Measurements from ENCODE around the gene HPCA.

The HPCA gene

DNA sequence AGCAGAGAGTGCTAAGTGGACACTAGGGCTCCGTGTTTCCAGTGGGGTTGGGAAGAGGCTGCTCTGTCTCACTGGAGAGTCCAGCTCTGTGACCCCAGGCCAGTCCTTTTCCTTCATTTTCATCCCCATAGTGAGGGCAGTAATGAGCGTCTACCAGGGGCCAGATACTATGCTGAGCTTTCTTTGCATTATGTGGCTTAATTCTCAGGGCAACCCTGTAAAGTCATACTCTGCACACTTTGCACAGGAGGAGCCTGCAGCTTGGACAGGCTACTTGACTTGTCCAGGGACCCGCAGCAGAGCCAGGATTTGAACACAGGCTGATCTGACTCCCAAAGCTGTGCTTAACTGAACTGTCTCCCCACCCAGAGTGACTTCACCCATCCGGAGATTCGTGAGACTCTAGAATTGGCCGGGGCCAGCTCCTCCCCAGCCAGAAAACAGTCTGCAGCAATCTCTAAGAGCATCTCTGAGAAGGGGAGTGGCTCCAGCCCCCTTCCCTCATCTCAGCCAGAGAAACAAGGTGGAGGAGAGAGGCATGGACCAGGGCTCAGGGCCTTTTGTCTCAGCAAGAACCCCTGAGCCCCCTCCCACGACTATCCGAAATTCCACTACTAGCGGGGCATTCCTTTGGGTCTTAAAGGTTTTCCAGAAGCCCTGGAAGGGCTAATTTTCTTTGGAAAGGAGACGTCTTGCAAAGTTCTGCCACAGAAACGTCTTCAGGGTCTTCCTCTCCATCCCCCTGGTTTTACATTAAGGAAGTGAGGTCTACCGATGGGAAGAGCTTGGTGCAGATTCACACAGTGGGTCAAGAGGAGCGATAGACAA lies 14.7 kb upstream of the HPCA start:
- DNase-seq, result peak; percentile 20

DNA sequence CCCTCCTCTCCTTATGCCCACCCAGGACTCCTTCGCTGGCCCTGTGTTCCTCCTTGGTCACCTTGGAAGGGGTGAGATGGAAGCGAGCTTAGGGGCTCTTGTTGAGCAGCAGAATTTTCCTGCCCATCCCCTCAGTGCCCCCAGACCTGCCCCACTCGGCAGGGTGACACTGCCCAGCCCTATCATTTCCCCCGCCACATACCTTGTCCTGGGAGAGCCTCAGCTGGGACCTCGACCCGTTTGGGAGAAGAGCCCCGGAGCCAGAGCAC lies 14.2 kb upstream of the HPCA start:
- DNase-seq, result no peak

DNA sequence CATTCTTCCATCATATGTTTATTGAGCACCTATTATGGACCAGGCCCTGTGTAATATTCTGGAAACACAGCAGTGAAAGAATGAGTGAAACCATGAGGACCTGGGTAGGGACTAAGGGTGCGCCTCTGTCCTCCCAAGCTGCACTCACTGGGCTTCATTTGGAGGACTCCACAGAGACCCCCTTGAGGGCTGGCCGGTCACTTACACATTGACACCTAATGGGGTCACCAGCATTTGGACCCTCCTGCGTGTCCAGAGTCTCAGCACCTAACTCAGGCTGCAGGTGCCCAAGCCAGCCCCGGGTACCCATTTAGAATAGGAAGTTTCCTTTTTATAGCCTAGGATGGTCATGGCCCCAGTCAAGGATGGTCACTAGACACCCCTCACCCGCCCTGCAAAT lies 12.8 kb upstream of the HPCA start:
- no peak for DNase-seq

DNA sequence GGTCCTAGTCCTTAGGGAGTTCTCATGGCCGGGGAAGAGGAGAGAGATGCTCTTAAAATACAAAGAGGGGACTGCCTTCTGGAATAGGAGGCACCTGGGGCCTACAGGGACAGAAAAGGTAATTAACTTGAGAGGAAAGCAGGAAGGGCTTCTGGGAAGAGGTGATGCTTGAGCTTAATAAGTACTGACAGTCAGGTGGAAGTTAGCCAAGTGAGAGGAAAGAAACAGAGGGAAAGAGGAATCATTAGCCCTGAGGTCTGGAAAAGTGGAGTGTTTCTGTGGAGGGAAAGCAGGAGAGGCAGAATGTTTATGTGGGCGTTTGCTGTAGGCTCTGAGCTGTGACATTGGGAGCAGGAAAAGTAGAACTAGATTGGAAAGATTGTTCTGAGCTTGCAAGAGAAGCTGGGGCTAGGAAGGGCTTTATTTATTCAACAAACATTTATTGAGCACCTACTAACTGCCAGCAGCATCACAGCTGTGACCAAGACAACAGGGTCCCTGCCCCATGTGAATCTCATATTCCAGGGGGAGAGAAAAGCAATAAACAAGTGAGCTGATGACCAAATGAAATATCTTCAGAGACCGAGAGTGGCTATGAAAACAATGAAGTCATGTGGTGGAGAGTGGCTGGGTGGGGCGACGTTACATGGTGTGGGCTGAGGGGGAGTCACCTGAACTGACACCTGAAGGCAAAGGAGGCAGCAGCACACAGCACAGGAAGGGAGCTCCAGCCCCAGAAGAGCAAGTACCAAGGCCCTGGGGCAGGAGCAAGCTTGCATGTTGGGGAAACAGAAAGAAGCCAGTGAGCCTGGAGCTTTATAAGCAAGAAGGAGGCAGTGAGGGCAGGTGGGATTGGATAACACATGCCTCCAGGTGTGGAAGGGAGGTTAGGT lies 11.2 kb upstream of the HPCA start:
- DNase-seq, result no peak

DNA sequence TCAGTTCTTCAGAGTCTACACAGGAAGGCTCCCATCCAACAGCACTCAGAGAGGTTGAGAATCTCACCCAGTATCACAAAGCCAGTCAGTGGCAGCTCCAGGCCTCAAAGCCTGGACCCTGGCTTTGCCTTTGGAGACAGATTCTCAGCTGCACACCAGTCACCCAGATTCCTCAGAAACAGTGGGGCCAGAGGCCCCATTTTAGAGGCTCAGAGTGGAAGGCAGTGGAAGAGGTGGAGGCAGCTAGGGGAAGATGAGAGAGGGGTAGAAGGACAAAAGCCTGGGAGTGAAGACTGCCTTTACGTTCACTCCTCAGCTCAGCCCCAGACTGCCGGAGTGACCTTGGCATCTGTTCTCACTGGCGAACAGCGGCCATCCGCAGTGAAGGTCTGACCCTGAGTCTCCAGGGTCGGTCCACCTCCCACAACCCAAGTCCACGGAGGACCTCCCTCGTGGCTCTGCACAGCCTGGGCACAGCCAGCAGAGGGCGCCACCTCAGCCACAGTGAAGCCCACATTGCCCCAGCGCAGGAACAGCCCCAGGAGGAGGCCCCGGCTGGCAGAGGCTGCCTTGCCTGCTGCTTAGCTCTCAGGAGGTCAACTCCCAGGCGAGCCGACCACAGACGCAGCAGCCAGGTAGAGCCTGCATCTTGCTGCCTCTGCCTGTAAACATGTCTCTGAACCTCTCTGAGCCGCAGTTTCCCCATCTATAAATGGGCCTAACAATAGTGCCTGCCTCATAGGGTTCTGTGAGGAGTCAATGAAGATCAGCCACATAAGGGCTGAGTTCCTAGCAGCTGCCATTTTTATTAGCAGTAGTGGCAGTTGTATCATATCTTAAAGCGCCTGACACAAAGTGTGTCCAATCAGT lies 9.7 kb upstream of the HPCA start:
- peak; percentile 25 for DNase-seq

DNA sequence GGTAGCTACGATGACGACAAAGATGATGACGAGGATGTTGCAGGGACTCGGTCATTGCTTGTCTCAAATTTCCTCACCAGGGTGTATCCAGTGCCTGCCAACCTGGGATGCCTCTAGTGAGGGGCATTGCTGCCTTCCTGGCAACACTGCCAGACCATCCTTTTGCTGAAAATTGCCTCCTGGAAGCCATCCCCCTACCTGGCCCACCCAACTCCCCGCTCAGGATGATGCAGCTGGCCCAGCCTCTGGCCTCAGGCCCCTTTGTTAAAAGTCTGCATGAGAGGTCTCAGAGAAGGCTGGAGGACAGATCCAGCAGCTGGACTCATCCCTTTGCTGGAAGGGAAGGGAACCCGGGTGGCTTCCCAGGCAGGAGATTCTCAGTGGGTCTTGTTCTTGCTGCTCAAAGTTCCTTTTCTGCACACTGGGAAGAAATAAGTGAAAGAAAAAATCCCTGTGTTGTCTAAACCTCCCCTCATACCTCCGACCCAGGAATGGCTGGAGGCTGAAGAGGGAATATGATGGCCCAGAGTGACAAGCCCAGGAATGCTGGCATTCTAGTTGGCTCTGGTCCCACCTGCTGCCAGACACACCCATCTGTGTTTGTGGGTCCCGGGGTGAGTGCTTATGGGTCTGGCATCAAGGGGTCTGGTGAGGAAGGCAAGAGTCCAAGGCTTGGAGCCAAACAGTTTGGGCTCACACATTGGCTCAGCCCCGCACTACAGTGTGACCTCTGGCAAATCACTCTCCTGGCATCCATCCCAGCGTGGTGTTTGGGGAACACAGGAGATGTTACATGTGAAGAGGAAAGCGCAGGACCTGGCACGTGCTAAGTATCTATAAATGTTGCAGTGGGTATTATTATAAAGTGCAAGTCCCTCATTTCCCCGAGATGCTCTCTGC lies 8.8 kb upstream of the HPCA start:
- DNase-seq, result no peak

DNA sequence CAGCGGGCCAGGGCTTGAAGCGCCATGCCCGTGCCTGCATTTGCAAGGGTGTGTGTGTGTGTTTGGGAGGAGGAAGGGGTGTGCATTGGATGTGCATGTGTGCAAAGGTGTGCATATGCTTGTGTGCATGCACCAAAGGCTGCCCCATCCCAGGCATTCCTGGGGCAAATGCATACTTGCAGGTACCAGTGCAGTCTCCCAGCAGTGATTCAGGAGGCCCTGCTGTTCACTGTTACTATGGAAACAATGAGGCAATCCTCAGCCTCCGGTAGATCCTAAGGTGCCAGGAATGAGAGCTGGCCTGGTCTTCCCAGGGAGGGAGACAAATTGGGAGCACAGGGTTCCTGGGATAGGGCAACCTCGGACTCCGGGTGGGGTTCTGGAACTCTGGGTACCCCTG lies 8.1 kb upstream of the HPCA start:
- DNase-seq, result no peak

DNA sequence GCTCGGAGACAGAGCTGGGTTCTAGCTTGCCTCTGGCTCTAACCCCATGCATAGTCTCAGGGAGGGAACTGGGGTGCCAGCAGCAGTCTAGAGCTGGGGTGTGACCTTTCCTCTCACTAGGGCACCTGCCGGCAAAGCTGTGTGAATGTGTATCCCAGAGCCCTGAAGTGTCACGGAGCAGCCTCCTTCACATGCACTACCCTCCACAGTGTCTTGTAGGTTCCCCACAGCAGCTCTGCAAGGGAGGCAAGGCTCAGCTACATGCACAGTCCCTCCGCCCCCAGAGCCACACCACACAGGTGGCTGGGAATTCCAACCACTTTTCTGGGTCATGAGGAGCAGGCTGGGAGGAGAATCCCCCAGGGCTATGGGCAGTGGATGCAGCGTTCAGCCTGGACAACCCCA lies 7.7 kb upstream of the HPCA start:
- no peak for DNase-seq

DNA sequence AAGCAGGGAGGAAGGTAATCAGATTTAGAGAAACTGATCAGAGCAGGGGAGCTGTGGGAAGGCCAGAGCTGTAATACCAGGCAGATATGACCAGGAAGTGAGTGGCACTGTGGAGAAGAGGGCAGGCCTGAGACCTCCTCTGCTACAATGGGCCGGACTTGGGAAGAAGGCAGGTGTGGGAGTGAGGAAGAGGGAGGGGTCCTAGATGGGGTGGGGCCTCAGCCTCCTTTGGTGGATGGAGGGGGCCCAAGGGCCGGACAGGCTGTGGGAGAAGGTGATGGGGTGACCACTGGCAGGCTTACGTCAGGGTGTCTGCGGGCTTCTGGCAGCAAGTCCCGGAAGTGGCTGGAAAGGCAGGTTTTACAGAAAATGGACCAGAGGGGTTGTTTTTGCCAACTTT lies 5.0 kb upstream of the HPCA start:
- DNase-seq, result no peak

DNA sequence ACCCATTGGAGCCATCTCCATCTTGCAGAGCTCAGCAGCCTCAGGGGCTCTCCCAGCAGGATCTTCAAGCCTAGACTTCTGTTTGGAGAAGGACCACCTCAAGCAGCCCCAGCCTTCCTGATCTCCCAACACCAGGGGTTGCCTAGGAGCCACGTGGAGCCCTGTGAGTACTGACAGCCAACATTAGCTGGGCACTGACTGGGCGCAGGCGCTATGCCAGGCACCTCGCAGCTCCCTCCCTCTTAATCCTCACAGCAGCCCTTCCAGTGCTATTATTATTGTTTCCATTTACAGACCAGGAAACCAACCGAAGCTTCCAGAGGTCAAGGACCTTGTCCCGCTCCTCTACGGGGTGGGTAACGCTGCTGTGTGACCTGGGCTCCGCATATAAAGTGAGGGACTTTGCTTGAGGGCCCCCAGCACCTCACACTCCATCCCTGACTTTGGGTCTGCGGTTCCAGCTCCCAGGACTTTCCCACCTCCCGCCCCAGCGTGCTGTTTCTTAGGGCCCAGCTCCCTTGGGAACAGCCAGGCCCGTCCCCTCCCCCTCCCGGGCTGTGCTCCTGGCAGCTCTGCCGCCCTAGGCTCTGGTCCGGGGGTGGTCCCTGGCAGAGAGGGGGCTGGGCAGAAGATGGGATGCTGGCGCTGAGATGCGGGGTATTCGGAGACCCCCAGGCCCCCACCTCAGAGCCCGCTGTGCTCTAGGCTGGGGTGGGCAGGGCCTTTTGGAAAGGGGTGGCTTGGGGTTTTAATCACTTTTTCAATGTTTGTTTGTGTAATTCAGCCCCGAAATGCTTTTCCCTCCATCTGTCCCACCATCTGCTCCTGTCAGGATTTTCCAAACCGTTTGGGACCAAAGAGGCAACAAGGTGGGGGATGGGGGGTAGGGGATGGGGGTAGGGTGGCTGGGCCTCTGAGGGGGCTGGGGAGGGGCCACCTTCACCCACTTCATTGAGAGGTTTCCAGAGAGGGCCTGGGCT lies 4.1 kb upstream of the HPCA start:
- no peak for DNase-seq

DNA sequence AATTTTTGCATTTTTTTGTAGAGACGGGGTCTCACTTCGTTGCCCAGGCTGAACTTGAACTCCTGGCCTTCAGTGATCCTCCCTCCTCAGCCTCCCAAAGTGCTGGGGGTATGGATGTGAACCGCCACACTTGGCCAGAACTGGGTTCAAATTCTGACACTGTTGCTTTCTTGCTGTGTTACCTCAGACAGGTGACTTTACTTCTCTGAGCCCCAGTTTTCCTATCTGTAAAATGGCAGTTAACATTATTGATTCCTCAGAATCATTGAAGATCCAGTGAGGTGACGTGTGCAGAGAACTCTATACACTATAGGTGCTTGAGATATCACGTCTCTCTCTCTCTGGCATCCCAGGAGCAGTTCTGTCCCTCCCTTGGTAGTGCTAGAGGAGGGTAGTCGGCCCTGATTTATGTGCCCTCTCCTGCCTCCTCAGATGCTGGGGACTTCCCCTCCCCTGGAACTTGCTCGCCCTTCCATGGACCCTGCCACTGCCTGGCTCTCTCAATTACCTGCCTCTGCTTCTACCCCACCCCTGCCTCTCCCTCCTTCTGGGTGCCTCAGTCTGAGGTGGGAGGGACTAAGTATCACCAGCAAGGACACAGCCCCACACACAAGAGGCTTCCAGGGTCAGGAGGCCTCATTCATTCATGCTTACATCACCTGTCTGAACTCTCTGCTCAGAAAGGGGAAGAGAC lies 2.8 kb upstream of the HPCA start:
- no peak for DNase-seq

DNA sequence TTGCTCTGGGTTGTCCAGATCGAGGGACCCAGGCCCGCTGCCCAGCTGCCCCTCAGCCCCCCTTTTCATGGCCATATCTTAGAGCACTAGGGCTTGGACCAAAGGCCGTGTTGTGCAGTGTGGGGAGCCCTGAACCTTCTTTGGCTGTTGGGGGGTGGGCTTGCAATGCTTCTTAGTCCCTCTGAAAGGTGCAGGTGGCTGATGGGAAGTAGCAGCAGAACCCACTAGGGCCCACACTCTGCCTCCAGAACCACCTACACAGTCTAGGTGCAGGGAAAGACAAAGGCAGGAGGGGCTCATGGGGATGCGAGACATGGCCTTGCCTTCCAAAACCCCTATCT lies 2.3 kb upstream of the HPCA start:
- DNase-seq, result no peak

DNA sequence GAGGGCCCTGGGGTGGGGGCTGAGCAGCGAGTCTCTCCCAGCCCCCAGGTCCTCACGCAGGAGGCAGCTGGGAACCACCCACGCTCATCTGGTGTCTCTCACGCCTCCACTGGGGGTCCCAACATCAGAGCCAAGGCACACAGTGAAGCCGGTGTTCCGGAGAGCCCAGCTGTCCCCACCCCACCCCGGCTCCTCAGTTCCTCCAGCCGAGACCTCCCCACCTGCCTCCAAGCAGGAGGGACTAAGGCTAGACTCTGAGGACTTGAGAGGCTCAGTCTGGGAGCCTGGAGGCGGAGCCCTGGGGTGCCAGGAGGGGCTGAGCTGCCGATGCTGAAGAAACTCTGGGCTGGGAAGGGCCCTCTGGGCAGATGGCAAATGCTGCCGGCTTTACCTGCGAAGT lies 1.6 kb upstream of the HPCA start:
- DNase-seq, result no peak

DNA sequence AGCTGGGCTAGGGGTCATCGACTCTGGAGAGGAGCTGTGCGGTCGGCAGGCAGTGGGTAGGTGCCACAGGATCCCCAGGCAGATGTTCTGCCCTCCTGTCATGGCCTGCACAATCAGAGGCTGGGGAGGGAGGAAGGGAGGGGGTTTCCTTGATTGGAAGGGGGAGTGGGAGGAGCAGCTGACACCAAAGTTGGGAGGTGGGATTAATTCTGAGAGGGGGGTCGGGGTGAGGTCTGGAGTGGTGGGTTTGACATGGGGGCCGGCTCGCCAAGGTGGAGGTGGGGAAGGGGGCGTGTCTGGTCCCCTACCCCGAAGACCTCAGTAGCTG lies 651 bp upstream of the HPCA start:
- no peak for DNase-seq

DNA sequence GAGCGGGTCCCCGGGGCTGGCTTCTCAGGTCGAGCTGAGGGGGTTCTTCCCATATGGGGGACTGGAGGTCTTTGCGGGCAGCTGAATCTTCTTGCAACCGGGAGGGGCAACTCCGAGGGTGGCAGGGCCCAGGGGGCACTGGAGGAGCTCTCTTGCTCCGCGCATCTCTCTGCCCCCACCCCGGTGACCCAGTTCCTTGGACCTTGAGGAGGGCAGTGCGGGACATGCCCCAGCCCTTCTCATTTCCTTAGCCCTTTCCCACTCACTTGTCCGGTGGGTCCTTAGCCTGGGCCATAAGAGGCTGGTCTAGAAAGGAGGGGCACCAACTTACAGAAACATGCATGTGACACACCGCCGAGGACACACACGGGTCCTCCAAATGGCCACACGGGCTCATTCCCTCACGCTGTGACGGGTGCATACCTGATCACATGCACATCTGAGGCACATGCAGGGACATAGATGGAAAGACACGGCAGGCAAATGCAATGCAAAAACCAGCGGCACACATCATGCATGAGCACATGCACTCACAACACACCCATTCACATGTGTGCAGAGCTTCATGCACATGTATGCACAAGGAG lies 630 bp downstream of the HPCA start:
- DNase-seq, result no peak

DNA sequence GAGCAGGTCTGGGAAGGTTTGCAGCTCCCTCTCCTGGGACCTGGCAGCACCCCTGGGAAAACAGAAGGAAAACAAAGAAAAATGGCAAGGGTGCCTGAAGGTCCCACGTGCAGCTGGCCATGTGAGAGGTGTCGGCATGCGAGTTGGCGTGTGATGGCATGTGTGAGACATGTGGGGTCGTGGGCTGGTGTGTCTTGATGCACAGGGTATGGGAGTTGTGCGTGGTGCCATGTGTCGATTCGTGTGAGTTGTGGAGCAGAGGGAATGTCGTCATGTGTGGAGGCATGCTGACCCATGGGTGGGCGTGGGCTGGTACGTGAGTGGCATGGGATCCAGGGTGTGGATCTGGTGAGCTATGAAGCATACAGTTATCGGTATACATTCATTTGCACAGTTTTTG lies 1.3 kb downstream of the HPCA start:
- DNase-seq, result no peak

DNA sequence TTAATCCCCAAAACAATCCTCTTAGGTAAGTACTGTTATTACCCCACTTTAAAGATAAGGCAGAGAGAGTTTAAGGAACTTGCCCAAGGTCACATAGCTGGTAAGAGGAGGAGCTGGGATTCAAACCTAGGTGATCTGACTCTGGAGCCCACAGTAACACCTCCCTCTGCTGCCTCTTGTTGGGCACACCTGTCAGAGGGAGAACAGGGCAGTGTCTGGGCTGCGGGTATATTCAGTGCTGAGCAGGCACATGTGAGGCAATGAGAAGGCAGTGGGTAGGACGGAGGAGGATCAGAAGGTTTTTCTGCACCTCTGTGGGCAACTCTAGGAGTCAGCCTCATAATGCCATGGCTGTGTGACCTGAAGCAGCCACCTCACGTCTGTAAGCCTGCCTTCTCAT lies 1.8 kb downstream of the HPCA start:
- DNase-seq, result no peak

DNA sequence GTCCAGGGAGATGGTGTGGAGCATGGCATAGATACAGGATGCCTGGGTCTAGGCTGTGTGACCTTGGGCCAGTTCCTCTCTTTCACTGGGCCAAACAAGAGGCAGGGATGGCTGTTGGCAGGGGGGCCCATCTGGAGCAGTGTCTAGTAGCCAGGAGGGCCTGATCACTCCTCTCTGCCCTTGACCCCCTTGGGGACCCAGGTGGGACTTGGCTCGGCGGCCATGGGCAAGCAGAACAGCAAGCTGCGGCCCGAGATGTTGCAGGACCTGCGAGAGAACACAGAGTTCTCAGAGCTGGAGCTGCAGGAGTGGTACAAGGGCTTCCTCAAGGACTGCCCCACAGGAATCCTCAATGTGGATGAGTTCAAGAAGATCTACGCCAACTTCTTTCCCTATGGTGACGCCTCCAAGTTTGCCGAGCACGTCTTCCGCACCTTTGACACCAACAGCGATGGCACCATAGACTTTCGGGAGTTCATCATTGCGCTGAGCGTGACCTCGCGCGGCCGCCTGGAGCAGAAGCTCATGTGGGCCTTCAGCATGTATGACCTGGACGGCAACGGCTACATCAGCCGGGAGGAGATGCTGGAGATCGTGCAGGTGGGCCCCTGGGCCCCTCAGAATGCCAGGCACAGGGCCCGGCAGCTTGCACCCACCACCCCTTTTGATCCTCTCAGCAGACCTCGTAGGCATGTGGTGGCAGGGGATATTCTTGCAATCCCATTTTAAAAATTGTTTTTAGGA lies 2.6 kb downstream of the HPCA start:
- DNase-seq, result no peak

DNA sequence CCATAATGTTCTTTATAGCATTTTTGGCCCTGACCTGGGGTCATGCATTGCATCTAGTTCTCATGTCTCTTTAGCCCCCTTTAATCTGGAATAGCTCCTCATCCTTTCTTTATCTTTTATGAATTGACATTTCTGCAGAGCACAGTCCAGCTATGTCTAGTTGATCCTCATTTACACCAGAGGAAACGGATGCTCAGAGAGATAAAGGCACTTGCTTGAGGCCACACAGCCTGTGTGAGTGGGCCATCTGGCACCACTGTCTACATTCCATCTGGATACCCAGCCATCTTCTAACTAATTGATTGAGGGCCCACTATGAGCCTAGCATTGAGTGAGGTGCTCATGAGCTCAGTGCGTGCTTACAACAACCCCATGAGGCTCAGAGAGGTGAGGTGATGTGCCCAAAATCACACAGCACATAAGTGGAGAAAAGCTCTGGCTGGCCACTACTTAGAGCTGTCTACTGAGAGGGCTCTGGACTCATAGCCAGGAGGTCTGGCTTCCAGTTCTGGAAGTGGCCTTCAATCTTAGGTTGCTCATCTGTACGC lies 3.5 kb downstream of the HPCA start:
- DNase-seq, result no peak

Measured in fibroblast of skin of abdomen (primary cell).